Fibroblast of lung (primary cell): ENCODE results near the gene C1orf115. TPM values are rescaled to one million over a fixed set of nuclear protein-coding genes. Genes with fewer than 3 reads are reported as not detected.

ENCODE experiments used
- DNase-seq, 2 donors: peaks; one replicate each; pipeline versions ENCODE4 v3.0.0 to v3.0.0-alpha.2; 2010; ENCODE audit warnings: low read depth in 2 of 2
- H2AFZ ChIP-seq: 2 replicates; pipeline ENCODE4 v1.5.1; 2012; ENCODE audit warnings: low read length, control low read depth, inconsistent platforms
- H3K27ac ChIP-seq: 2 replicates; pipeline ENCODE4 v1.5.1; 2011; ENCODE audit warnings: low read length, control low read depth; ENCODE audit not compliant: insufficient read depth
- H3K27me3 ChIP-seq: 2 replicates; pipeline ENCODE4 v1.5.1; 2011; ENCODE audit warnings: mild to moderate bottlenecking, low read length; ENCODE audit not compliant: control insufficient read depth, insufficient read depth
- H3K36me3 ChIP-seq: 2 replicates; pipeline ENCODE4 v1.5.1; 2011; ENCODE audit warnings: low read length; ENCODE audit not compliant: control insufficient read depth, insufficient read depth
- H3K4me1 ChIP-seq: 2 replicates; pipeline ENCODE4 v1.5.1; 2011; ENCODE audit warnings: low read length; ENCODE audit not compliant: control insufficient read depth, insufficient read depth; ENCODE audit errors: extremely low read depth
- H3K4me2 ChIP-seq: 2 replicates; pipeline ENCODE4 v1.5.1; 2011; ENCODE audit warnings: low read length, control low read depth; ENCODE audit not compliant: insufficient read depth; ENCODE audit errors: extremely low read depth
- H3K4me3 ChIP-seq, 4 experiments: fragments of 200-600 bp in 1 of 4; sonication (generic) in 1 of 4; replicated peaks in 1 of 4; 2 replicates each; pipeline ENCODE4 v1.5.1; 2011 to 2016; ENCODE audit warnings: low read length in 4 of 4, low read depth in 3 of 4, mild to moderate bottlenecking in 3 of 4, control low read depth in 2 of 4, inconsistent platforms in 1 of 4, mixed read lengths in 1 of 4; ENCODE audit not compliant: insufficient read depth in 1 of 4; ENCODE audit errors: control extremely low read depth in 1 of 4
- H3K79me2 ChIP-seq: 2 replicates; pipeline ENCODE4 v1.5.1; 2012; ENCODE audit warnings: mild to moderate bottlenecking, low read length, inconsistent platforms; ENCODE audit not compliant: control insufficient read depth, insufficient read depth
- H3K9ac ChIP-seq: 2 replicates; pipeline ENCODE4 v1.5.1; 2011; ENCODE audit warnings: mild to moderate bottlenecking, low read length, control low read depth; ENCODE audit not compliant: insufficient read depth
- H3K9me3 ChIP-seq: 2 replicates; pipeline ENCODE4 v1.5.1; 2012; ENCODE audit warnings: low read depth, low read length; ENCODE audit not compliant: control insufficient read depth, insufficient read depth
- H4K20me1 ChIP-seq: 2 replicates; pipeline ENCODE4 v1.5.1; 2011; ENCODE audit warnings: low read length; ENCODE audit not compliant: control insufficient read depth, insufficient read depth; ENCODE audit errors: extremely low read depth
- CTCF ChIP-seq, 2 donors: IDR thresholded peaks in 1 of 2; conservative IDR thresholded peaks in 1 of 2; 1 replicate in 1 of 2; 2 replicates in 1 of 2; pipeline ENCODE4 v1.5.1; 2011 to 2012; ENCODE audit warnings: low read length in 2 of 2, control low read depth in 1 of 2, inconsistent platforms in 1 of 2, low read depth in 1 of 2, mild to moderate bottlenecking in 1 of 2
- EZH2 ChIP-seq: IDR thresholded peaks from 2 replicates; pipeline ENCODE4 v1.5.1; 2012; ENCODE audit warnings: low read length, control low read depth, mild to moderate bottlenecking; ENCODE audit errors: missing control alignments
- polyA minus RNA-seq: library from RNA; depleted of rRNA, polyadenylated mRNA; stranded (reverse); fragments of >200 nt; gene quantifications from 2 replicates; pipeline ENCODE4 v1.2.3, GENCODE V29; 2011; ENCODE audit warnings: low replicate concordance
- polyA plus RNA-seq, 2 donors: library from polyadenylated mRNA; depleted of rRNA in 1 of 2; stranded (reverse) in 1 of 2; unstranded in 1 of 2; fragments of >200 nt; gene quantifications; 2 replicates each; pipeline ENCODE4 v1.2.1, GENCODE V29; 2011 to 2012; ENCODE audit warnings: missing spikeins in 1 of 2
- total RNA-seq: library from RNA; depleted of rRNA; stranded (reverse); fragments of >200 nt; gene quantifications from 2 replicates; pipeline ENCODE4 v1.2.1, GENCODE V29; 2014

The C1orf115 gene
- total RNA-seq: 2.1 and 3.3 TPM in 2 replicates
- 0.63 and 2.2 TPM in 2 replicates for polyA plus RNA-seq
- 0.86 and 1.8 TPM in 2 replicates for polyA plus RNA-seq (2012)
- 0.44 and 1.8 TPM in 2 replicates for polyA minus RNA-seq

- Histone ChIP-seq H3K36me3 (no peaks in the 10 kb centered on the region), H2AFZ (peak within 1 kb of the TSS; percentile 70), H3K9ac (no peak within 1 kb of the TSS), H3K4me1 (no peaks in the 10 kb centered on the region), H3K79me2 (no peaks in the 10 kb centered on the region), H3K9me3 (no peaks in the 10 kb centered on the region), H3K27me3 (peaks cover 7% of the 10 kb centered on the region), H3K27ac (no peak within 1 kb of the TSS), H3K4me2 (peak within 1 kb of the TSS; percentile 89), H4K20me1 (no peaks in the 10 kb centered on the region), H3K4me3 (peak within 1 kb of the TSS; percentile 47 to 69 (median 58))
- TF ChIP-seq CTCF (conservative IDR thresholded peaks at IDR 0.05 in 1 of 2, IDR thresholded peaks at IDR 0.05 in 1 of 2; ENCODE audit: low read depth in 1 of 2, low read length in 2 of 2) (peak; percentile 63 to 76), EZH2 (no peak)
- DNase-seq: peak; percentile 17 to 47
These were observed at the start of gene C1orf115 for GRCh38 chr1:220690140-220691052. TSS of gene C1orf115 (plus strand) at chr1:220690363. CDS start at chr1:220690403, 40 bp downstream.

GRCh38 chr1:220642285-220642684, 47.9 kb upstream of the C1orf115 start:
- Histone ChIP-seq H3K27ac (no peak overlapping the region), H3K36me3 (no peaks in the 10 kb centered on the region), H2AFZ (no peak overlapping the region), H3K9ac (no peak overlapping the region), H3K27me3 (no peaks in the 10 kb centered on the region), H3K4me3 (no peak overlapping the region), H3K9me3 (no peaks in the 10 kb centered on the region), H3K79me2 (no peaks in the 10 kb centered on the region), H3K4me2 (no peak overlapping the region), H3K4me1 (no peaks in the 10 kb centered on the region), H4K20me1 (no peaks in the 10 kb centered on the region)
- TF ChIP-seq EZH2 (no peak), CTCF (conservative IDR thresholded peaks at IDR 0.05 in 1 of 2, IDR thresholded peaks at IDR 0.05 in 1 of 2; ENCODE audit: low read depth in 1 of 2, low read length in 2 of 2) (no peak)
- no peak for DNase-seq

GRCh38 chr1:220652995-220653394, 37.2 kb upstream of the C1orf115 start:
- DNase-seq: no peak
- no peaks in the 10 kb centered on the region for H3K27me3 ChIP-seq
- no peaks in the 10 kb centered on the region for H3K36me3 ChIP-seq
- H2AFZ ChIP-seq: no peak overlapping the region
- no peaks in the 10 kb centered on the region for H3K9me3 ChIP-seq
- H3K4me3 ChIP-seq: no peak overlapping the region
- H3K79me2 ChIP-seq: no peaks in the 10 kb centered on the region
- no peak for TF ChIP-seq EZH2
- TF ChIP-seq CTCF (conservative IDR thresholded peaks at IDR 0.05 in 1 of 2, IDR thresholded peaks at IDR 0.05 in 1 of 2; ENCODE audit: low read depth in 1 of 2, low read length in 2 of 2): no peak
- no peaks in the 10 kb centered on the region for H4K20me1 ChIP-seq
- H3K9ac ChIP-seq: no peak overlapping the region
- no peaks in the 10 kb centered on the region for H3K4me1 ChIP-seq
- no peak overlapping the region for H3K27ac ChIP-seq
- no peak overlapping the region for H3K4me2 ChIP-seq
